HG03103 (cell line): Measurements from ENCODE around the gene MRPL30.
"Not testable (repeated sequence)": the region's sequence is repeated elsewhere in the genome, so short reads cannot be mapped to it uniquely, and the experiment has no call there.

Source experiments
- ATAC-seq: cut with Tn5 transposase; IDR thresholded peaks from one replicate; pipeline ENCODE4 v1.9.1; 2021; ENCODE audit warnings: low read depth; ENCODE audit not compliant: unreplicated experiment

MRPL30 gene

GRCh38 chr2:99180755-99181623 lies at the start of gene MRPL30, which contains the start of gene MITD1:
Gene MRPL30, plus strand, starts transcription at chr2:99181184. Its CDS starts 5,020 bp downstream, at chr2:99186204.
Gene MITD1, minus strand, starts transcription at chr2:99181058. Its CDS starts 77 bp downstream, at chr2:99180981.
- ATAC-seq, result peak; percentile 66

DNA sequence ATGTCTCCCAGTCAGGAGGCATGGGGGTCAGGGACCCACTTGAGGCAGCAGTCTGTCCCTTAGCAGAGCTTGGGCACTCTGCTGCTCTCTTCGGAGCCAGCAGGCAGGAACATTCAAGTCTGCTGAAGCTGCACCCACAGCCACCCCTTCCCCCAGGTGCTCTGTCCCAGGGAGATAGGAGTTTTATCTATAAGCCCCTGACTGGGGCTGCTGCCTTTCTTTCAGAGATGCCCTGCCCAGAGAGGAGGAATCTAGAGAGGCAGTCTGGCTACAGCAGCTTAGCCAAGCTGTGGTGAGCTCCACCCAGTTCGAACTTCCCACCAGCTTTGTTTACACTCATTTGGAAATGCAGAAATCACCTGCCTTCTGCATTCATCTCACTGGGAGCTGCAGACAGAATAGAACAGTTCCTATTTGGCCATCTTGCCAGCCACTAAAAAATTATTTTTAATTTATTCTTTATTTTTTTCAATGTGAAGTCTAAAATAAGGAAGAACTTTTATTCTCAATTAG lies 45.9 kb upstream of the MRPL30 start:
- not testable (repeated sequence) for ATAC-seq

GRCh38 chr2:99139003-99139402 lies 42.0 kb upstream of the MRPL30 start:
- no peak for ATAC-seq

DNA sequence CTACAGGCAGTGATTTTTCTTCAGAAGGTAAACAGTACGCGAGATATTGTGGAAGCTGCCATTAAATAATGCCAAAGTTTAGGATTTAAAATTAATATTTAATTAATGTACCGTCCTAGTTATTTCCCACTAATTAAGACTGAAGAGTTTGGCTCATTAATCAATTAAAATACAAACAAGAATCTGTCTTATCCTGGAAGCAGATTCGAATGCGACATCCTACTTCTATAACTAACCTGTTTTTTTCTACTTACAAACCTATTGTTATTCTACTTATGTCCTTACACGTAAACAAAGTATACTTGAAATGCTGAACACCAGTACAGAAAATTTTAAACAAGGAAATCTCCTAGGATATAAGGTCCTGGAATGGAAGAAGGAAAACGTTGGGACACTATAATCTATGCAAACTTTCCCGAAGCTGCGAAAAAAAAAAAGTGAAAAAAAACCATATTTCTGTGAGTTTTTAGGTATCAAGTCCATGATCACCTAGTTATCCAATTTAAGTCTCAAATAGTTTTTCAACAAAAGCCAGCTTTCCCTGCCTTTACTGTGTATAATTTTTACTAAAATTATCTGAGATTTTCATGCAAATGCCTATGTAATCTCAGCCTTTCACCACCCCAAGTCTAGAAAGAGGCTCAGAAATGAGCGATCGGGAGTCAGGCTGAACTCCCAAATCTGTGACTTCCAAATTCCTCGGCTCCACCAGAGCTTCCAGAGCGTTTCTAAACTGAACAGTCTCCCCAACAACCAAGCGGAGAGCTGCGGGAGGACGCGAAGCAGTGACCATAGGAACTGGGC lies 40.7 kb upstream of the MRPL30 start:
- ATAC-seq, result no peak

DNA sequence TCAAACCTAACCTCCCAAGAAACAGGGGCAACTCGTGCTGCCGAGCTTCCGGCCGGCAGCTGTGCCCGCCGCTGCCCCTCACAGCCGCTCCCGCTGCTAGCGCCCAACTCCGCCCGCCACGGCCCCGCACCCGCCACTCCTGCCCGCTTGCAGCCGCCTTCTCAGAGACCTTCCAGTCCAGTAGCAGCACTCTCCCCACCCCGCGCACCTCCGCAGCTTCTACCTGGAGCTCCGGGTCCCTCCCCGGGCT lies 40.2 kb upstream of the MRPL30 start:
- peak; percentile 31 for ATAC-seq

DNA sequence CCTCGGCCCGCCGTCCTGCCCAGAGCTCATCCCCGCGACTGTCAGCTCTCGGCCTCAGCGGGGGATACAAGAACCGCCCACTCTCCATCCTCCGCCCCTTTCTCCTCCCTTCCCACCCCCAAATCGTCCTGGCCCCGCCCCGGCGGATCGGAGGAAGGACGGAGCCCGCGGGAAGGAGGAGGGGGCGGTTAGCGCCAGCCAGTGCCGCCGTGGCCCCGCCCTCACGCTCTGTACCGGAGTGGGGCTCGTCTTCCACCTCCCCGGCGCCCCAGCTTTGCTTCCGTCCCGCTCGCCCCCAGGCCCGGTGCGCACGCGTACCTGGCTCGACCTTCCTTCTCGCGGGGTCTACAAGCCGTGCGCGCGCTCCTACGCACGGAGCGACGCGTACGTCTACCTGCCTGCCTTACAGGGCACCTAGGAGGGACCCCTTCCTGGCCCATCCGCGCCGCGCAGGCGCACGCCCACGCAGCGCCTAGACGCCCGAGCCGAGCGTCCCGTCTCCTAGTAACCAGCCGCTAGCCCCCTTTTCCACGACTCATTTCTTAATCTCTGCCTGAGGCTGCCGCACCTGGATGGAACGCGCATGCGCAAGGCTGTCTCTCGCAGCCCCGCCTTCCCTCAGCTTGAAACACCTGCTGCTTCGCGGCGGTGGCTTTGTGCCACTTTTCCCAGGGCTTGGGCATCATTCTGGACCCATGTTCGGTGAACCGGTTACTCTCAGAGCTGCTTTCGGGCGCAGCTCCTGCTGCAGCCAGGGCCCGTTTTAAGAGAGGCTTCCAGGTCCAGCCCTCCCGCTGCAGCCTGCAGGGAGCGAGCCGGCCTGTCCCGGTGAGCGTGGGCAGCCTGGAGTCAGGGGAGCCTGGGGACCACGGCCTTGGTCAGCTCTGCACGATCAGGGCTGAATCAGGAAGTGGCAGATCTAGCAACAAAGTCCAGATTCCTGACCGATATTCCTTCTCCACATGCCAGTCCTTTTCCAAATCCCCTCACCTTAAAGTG lies 39.6 kb upstream of the MRPL30 start, which contains the start of gene C2orf15:
C2orf15 (plus strand) TSS at position 598 of the 999 bp plus-strand sequence. CDS start 8,852 bp downstream, outside the sequence.
- peak; percentile 83 for ATAC-seq

GRCh38 chr2:99150706-99151105 lies 30.3 kb upstream of the MRPL30 start:
- ATAC-seq, result no peak

DNA sequence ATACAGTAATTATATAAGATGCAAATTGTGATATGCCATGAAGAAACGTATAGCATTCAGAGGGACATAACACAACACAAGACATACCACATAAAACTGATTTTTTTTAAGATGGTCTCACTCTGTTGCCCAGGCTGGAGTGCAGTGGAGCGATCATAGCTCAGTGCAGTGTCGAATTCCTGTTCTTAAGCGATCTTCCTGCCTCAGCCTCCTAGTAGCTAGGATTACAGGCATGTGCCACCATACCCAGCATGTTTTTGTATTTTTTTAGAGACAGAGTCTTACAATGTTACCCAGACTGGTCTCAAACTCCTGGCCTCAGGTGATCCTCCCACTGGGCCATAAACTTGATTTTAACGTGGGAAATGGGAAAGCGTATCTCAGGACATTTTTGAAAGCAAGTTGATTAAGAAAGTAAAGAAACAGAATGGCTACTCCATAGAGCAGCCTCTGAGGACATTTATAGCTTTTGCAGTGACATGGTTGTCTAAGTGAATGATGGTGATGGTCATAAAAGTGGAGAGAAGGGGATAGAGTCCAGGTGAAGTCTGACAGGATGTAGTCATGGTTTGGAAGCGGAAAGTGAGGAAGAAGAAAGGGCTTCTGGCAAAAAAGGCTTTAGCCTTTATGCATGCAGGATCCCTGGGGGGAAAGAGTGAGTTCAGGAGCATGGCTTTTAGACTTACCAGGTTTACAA lies 28.6 kb upstream of the MRPL30 start:
- no peak for ATAC-seq

GRCh38 chr2:99153921-99154604 lies 26.9 kb upstream of the MRPL30 start:
- ATAC-seq, result no peak

DNA sequence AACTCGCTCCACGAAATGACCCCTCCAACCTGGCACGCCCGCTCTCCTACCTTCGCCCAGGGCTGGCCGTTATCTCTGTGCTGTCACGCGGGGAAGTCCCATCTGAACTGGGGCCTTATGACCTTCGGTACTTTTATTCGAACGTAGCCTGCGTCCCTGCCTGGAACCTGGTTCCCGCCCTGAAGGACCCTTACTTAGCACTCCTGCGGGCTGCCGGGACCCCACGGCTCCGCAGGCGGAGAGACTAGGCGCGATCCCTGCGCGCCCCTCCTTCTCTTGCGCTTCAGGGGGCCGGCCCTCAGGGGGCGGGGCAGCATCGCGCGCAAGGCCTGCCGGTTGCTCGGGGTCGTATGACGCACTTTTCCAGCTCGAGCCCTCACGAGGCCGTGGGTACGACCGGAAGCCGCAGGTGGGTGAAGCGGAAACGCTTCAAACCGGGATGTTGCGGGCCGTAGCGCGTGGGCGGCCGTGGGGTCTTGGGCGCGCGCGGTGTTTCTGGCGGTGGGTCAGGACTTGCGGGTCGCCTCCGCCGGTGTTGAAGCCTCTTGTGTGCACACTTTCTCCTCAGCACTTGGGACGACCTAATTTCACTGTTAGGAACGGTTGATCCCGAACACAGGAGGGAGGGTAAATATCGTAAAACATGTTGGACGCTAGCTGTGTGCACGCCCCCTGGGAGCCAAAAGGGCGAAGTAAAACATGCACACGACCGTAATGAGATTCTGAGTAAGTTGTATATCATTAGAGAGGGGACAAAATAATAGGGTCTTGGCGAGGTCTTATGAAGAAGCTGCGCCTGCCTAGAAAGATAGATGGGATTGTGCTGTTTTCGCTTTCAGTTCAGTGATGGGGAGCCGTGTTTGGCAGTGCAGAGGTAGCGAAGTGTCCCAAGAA lies 26.1 kb upstream of the MRPL30 start, which contains the start of the genes LIPT1 and TSGA10:
LIPT1 (plus strand) TSS at position 325 of the 894 bp plus-strand sequence. CDS start 6,991 bp downstream, outside the sequence.
TSGA10 (minus strand) TSS at position 300 of the 894 bp plus-strand sequence. CDS start 45,503 bp downstream, outside the sequence.
- ATAC-seq, result peak; percentile 90

- ATAC-seq, result no peak
These were observed 24.1 kb upstream of the MRPL30 start for GRCh38 chr2:99156891-99157290.

- ATAC-seq, result no peak
These were observed 22.4 kb upstream of the MRPL30 start for GRCh38 chr2:99158599-99158998.

DNA sequence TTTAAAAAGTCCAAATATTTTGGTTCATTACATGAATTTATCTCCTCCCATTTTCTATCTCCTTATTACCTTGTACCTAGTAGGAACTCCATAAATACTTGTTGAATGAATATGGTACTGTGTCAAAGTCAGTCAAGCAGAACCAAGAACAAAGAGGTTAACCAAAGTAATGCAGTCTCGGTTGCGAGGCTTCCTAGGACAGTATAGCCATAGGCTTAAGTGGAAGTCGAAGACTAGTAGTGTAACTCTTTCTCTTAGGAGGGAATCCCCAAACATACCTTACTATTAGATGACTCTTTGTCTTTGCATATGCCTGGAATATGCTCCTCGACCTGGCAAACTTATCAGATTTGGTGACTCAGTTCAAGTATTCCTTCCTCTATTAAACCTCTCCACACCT lies 21.4 kb upstream of the MRPL30 start:
- ATAC-seq, result no peak

DNA sequence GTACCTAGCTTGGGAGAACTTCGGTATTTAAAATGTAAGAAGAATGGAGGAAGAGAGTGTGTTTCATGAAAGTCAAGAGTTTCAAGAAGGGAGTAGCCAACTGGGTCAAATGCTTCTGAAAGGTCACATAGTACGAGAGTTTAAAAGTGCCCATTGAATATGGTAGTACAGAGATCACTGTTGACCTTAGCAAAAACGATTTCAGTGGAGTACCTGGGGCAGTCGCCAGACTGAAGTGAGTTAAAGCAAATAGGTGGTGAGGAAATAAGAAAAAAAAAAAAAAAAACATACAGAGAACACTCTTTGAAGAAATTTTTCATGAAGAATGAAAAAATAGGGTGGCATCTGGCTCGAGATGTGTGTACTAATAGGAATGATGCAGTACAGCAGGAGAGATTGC lies 14.8 kb upstream of the MRPL30 start:
- no peak for ATAC-seq

- no peak for ATAC-seq
These were observed 11.4 kb upstream of the MRPL30 start for GRCh38 chr2:99169534-99169933.

- ATAC-seq, result no peak
These were observed 9.4 kb upstream of the MRPL30 start for GRCh38 chr2:99171377-99172140.

GRCh38 chr2:99181624-99182000 lies 628 bp downstream of the MRPL30 start:
- ATAC-seq, result no peak
